ENCODE measurements around the gene POLR1A. TPM values are rescaled to one million over a fixed set of nuclear protein-coding genes. Genes with fewer than 3 reads are reported as not detected.

POLR1A gene
- total RNA-seq, 1 donor: 33.7 TPM

DNA sequence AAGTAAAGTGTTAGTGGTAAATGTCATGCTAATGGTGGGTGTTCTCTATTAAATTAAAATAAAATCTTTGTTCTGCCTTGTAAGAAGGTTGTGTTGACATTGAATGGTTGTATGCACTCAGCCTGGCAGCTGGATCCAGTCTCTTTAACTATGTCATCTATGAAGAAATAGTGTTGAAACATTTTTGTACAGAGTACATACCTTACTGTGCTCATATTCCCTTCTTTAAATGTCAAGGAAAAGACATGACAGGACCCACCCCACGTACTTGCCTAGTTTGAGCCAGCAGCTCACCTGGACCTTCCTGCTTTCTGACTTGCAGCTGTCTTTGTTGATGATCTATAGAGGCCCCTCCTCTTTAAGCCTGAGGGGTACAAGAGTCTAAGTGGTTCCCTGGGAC is 131.3 kb downstream of the POLR1A start:
- no peak overlapping the region for H3K4me3 ChIP-seq (ENCODE audit: low read depth, low read length)
- TF ChIP-seq, protein P1, sequence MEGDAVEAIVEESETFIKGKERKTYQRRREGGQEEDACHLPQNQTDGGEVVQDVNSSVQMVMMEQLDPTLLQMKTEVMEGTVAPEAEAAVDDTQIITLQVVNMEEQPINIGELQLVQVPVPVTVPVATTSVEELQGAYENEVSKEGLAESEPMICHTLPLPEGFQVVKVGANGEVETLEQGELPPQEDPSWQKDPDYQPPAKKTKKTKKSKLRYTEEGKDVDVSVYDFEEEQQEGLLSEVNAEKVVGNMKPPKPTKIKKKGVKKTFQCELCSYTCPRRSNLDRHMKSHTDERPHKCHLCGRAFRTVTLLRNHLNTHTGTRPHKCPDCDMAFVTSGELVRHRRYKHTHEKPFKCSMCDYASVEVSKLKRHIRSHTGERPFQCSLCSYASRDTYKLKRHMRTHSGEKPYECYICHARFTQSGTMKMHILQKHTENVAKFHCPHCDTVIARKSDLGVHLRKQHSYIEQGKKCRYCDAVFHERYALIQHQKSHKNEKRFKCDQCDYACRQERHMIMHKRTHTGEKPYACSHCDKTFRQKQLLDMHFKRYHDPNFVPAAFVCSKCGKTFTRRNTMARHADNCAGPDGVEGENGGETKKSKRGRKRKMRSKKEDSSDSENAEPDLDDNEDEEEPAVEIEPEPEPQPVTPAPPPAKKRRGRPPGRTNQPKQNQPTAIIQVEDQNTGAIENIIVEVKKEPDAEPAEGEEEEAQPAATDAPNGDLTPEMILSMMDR (IDR thresholded peaks at IDR 0.05; ENCODE audit: insufficient read depth, low read depth, low read length): no peak
- DNase-seq (ENCODE audit: low read depth): peak; percentile 52

DNA sequence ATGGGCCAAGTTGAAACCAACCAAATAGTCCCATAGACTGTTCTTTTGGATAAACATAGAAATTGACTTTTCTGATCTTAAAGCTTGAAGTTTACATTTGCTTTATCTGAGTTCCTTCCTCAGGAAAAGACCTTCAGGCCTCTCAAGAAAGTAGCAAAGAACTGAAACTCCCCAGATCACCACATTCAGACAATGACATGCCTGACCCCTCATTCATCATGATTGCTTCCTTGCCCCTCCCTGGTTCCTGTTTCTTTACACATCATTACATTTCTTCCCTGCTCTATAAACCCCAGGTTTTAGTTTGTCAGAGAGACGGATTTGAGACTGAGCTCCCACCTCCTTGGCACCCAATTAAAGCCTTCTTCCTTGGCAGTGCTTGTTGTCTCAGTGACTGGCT is 133.3 kb downstream of the POLR1A start:
- no peak for DNase-seq (ENCODE audit: low read depth)
- TF ChIP-seq, protein P1 (IDR thresholded peaks at IDR 0.05; ENCODE audit: insufficient read depth, low read depth, low read length): no peak
- H3K4me3 ChIP-seq (ENCODE audit: low read depth, low read length): no peak overlapping the region

DNA sequence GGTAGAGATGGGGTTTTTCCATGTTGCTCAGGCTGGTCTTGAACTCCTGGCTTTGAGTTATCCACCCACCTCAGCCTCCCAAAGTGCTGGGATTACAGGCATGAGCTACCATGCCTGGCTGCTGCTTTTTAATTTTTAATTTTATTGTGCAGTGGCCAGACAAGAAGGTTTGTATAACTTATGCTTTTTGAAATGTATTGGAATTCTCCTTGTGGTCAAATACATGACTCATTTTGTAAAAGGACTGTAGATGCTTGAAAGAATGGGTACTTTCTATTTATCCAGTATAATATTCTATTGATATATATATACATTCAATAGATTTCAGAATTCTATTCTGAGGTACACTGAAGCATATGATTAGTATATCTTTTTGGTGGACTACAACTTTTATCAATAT is 134.3 kb downstream of the POLR1A start:
- H3K4me3 ChIP-seq (ENCODE audit: low read depth, low read length): no peak overlapping the region
- peak; percentile 49 for DNase-seq (ENCODE audit: low read depth)
- TF ChIP-seq, protein P1 (IDR thresholded peaks at IDR 0.05; ENCODE audit: insufficient read depth, low read depth, low read length): no peak

Small RNAs within 50 kb of the gene (small RNA-seq; reads per million reads assigned to genes)
- gene SNORD94: 76.5 reads per million, percentile 96 among the genes with 10 or more reads in this experiment

Other genes with a start within 250 kb of the POLR1A start
- gene ST3GAL5, start 216.9 kb downstream of the POLR1A start, total RNA-seq: 25.8 and 27.6 TPM in 2 replicates
- 63.1 and 110 TPM in 2 replicates for gene PTCD3, start 349 bp upstream of the POLR1A start, total RNA-seq
- 66.0 and 67.8 TPM in 2 replicates for gene IMMT, start 89.6 kb upstream of the POLR1A start, total RNA-seq
- gene MRPL35, start 93.6 kb upstream of the POLR1A start, total RNA-seq: 51.4 and 54.4 TPM in 2 replicates
- under 0.01 TPM in 1 of 2 replicates, not detected in the other for gene REEP1, start 231.7 kb upstream of the POLR1A start, total RNA-seq

All from fibroblast of villous mesenchyme (primary cell).